KMS-11 (cell line): ENCODE data around the gene RAB23.

Experiments
- H2AFZ ChIP-seq: fragments of 200-600 bp; sonication (generic); 2 replicates; pipeline ENCODE4 v1.6.1; 2016; ENCODE audit warnings: antibody characterized with exemption, mixed run types, low read depth
- H3K27ac ChIP-seq: fragments of 200-600 bp; sonication (generic); 2 replicates; pipeline ENCODE4 v1.6.1; 2016; ENCODE audit warnings: mild to moderate bottlenecking, mixed run types
- H3K27me3 ChIP-seq: fragments of 200-600 bp; sonication (generic); 2 replicates; pipeline ENCODE4 v1.6.1; 2017; ENCODE audit warnings: mild to moderate bottlenecking, low read depth, mixed run types, moderate library complexity; ENCODE audit not compliant: insufficient read depth
- H3K36me3 ChIP-seq: fragments of 200-600 bp; sonication (generic); 2 replicates; pipeline ENCODE4 v1.6.1; 2017; ENCODE audit warnings: mild to moderate bottlenecking, mixed run types; ENCODE audit not compliant: insufficient read depth
- H3K4me1 ChIP-seq: fragments of 200-600 bp; sonication (generic); 2 replicates; pipeline ENCODE4 v1.6.1; 2016; ENCODE audit warnings: mild to moderate bottlenecking, low read depth, mixed run types; ENCODE audit not compliant: poor library complexity, severe bottlenecking
- H3K4me2 ChIP-seq: fragments of 200-600 bp; sonication (generic); 2 replicates; pipeline ENCODE4 v1.7.0; 2016; ENCODE audit warnings: mild to moderate bottlenecking, mixed run types
- H3K4me3 ChIP-seq: fragments of 200-600 bp; sonication (generic); IDR thresholded peaks from 2 replicates; pipeline ENCODE4 v1.6.1; 2017; ENCODE audit warnings: low read depth, low read length, mixed read lengths; ENCODE audit not compliant: insufficient read depth
- H3K79me2 ChIP-seq: fragments of 200-600 bp; sonication (generic); 2 replicates; pipeline ENCODE4 v1.6.1; 2016; ENCODE audit warnings: low read depth, mixed run types; ENCODE audit not compliant: insufficient read depth
- H3K9ac ChIP-seq: fragments of 200-600 bp; sonication (generic); 2 replicates; pipeline ENCODE4 v1.6.1; 2016; ENCODE audit warnings: mild to moderate bottlenecking, mixed run types
- H4K20me1 ChIP-seq: fragments of 200-600 bp; sonication (generic); 2 replicates; pipeline ENCODE4 v1.6.1; 2016; ENCODE audit warnings: mild to moderate bottlenecking, mixed run types; ENCODE audit not compliant: insufficient read depth
- TF ChIP-seq, protein P1 (sequence below): fragments of 200-600 bp; sonication (generic); conservative IDR thresholded peaks from 2 replicates; pipeline ENCODE4 v1.6.1; 2017; ENCODE audit warnings: low read depth, mild to moderate bottlenecking, antibody characterized with exemption, low read length, moderate library complexity, mixed read lengths

RAB23 gene

DNA sequence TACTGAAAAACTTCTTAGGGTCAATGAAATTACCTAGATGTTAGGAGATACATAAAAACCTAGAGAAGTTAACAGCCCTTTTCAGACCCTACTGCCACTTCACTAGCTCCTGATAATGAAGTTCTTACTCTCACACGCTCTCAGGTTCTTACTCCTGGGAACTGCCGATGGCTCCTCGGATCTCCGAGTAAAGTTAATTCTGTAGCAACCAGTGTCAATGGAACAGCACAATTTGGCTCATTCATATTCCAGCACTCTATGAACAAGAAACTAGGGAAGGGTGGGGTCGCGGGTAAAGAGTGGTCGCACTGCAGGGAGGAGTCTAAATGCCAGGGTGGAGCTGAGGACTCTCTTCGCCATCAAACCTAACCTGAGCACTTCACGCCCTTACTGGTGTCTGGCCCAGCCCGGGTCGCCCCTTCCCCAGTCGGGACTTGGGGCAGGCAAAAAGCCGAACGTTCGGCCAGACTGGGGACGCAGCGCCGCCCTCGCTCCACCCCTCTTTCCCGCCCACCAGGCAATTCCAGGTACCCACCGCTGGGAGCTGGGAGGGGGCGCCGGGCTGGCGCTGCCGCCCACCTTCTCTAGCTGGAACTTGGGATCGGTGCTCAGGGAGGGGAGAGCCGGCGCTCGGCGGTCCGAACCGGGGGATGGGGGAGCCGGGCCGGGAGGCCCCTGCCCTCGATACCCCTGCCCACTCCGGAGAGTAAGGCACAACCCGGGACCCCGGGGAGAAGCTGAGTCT lies 744 bp downstream of the RAB23 start:
- Histone ChIP-seq H3K36me3 (no peaks in the 10 kb centered on the region), H2AFZ (peak overlapping the region; percentile 99), H3K9ac (peak overlapping the region; percentile 32; the same call in 1 of the 2 replicates), H3K4me1 (peaks cover 27% of the 10 kb centered on the region), H3K27me3 (no peaks in the 10 kb centered on the region), H3K4me3 (no peak overlapping the region), H4K20me1 (no peaks in the 10 kb centered on the region), H3K4me2 (peak overlapping the region; percentile 62), H3K27ac (peak overlapping the region; percentile 28; the same call in 1 of the 2 replicates), H3K79me2 (peaks cover 6% of the 10 kb centered on the region; the same call in 1 of the 2 replicates)
- TF ChIP-seq, protein P1, sequence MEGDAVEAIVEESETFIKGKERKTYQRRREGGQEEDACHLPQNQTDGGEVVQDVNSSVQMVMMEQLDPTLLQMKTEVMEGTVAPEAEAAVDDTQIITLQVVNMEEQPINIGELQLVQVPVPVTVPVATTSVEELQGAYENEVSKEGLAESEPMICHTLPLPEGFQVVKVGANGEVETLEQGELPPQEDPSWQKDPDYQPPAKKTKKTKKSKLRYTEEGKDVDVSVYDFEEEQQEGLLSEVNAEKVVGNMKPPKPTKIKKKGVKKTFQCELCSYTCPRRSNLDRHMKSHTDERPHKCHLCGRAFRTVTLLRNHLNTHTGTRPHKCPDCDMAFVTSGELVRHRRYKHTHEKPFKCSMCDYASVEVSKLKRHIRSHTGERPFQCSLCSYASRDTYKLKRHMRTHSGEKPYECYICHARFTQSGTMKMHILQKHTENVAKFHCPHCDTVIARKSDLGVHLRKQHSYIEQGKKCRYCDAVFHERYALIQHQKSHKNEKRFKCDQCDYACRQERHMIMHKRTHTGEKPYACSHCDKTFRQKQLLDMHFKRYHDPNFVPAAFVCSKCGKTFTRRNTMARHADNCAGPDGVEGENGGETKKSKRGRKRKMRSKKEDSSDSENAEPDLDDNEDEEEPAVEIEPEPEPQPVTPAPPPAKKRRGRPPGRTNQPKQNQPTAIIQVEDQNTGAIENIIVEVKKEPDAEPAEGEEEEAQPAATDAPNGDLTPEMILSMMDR: no peak

DNA sequence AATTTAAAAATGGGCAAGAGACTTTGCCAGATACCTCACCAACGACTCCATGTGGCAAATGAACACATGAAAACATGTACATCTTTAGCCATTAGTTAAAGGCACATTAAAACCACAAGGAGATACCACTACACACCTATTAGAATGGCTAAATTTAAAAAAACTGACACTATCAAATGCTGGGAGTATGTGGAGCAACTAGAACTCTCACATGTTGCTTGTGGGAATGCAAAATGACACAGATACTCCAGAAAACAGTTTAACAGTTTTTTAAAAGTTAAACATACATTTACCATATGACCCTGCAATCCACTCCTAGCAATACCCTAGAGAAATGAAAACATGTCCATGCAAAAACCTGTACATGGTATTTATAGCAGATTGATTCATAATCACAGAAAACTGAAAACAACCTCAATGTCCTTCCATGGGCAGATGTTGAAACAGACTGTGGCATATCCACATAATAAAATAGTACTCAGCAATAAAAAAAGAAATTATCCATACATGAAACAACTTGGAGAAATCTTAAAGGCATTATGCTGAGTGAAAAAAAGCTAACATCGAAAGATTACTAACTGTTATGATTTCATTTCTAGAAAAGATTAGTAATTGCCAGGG lies 1.9 kb downstream of the RAB23 start:
- Histone ChIP-seq H2AFZ (no peak overlapping the region), H3K27me3 (no peaks in the 10 kb centered on the region), H4K20me1 (no peaks in the 10 kb centered on the region), H3K4me2 (no peak overlapping the region), H3K79me2 (peaks cover 10% of the 10 kb centered on the region; the same call in 1 of the 2 replicates), H3K27ac (no peak overlapping the region), H3K36me3 (no peaks in the 10 kb centered on the region), H3K9ac (no peak overlapping the region), H3K4me3 (no peak overlapping the region), H3K4me1 (peaks cover 28% of the 10 kb centered on the region)
- TF ChIP-seq, protein P1: no peak

DNA sequence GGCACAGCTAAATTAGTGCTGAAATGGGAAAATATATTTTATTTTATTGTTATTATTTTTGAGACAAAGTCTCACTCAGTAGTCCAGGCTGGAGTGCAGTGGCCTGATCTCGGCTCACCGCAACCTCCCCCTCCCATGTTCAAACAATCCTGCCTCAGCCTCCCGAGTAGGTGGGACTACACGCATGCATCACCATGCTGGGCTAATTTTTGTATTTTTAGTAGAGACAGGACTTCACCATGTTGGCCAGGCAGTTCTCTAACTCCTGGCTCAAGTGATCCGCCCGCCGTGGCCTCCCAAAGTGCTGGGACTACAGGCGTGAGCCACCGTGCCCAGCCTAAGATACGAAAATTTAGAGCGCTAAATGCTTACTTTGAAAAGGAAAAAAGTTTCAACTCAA lies 4.8 kb downstream of the RAB23 start:
- peaks cover 23% of the 10 kb centered on the region for H3K4me1 ChIP-seq
- no peaks in the 10 kb centered on the region for H3K27me3 ChIP-seq
- no peak overlapping the region for H3K9ac ChIP-seq
- H2AFZ ChIP-seq: no peak overlapping the region
- no peak overlapping the region for H3K27ac ChIP-seq
- H3K4me2 ChIP-seq: peak overlapping the region; percentile 56
- no peaks in the 10 kb centered on the region for H4K20me1 ChIP-seq
- no peak overlapping the region for H3K4me3 ChIP-seq
- no peaks in the 10 kb centered on the region for H3K36me3 ChIP-seq
- TF ChIP-seq, protein P1: no peak
- peaks cover 14% of the 10 kb centered on the region; the same call in 1 of the 2 replicates for H3K79me2 ChIP-seq

DNA sequence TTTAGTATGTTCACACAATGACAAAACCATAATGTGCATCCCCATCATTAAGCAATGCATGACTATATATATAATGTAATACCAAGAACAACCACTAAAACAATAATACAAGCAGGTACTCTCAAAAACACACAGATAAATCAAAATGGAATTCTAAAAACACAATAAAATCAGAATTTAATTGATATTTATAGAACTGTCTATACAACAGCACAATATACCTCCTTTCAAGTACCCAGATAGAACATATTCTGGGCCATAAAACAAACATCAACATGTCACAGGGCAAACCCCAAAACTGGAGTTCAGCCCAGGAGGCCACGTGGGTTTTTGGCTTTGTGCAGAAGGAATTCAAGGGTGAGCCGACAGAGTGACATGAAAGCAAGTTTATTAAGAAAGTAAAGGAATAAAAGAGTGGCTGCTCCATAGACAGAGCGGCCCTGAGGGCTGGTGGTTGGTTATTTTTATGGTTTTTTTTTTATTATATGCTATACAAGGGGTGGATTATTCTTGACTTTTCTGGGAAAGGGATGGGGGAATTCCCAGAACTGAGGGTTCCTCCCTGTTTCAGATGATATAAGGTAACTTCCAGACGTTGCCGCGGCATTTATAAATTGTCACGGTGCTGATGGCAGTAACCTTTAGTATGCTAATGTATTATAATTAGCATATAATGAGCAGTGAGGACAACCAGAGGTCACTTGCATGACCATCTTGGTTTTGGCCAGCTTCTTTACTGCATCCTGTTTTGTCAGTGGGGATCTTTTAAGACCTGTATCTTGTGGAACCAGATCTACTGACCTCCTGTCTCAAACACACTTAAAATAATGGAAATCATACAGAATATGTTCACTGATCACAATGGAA lies 5.6 kb downstream of the RAB23 start:
- H3K27me3 ChIP-seq: no peaks in the 10 kb centered on the region
- H2AFZ ChIP-seq: no peak overlapping the region
- peaks cover 14% of the 10 kb centered on the region; the same call in 1 of the 2 replicates for H3K79me2 ChIP-seq
- H3K4me1 ChIP-seq: peaks cover 23% of the 10 kb centered on the region
- no peaks in the 10 kb centered on the region for H3K36me3 ChIP-seq
- H3K4me2 ChIP-seq: peak overlapping the region; percentile 56
- H3K9ac ChIP-seq: no peak overlapping the region
- H3K4me3 ChIP-seq: no peak overlapping the region
- H3K27ac ChIP-seq: no peak overlapping the region
- TF ChIP-seq, protein P1: peak; percentile 46
- no peaks in the 10 kb centered on the region for H4K20me1 ChIP-seq
